Measurements from ENCODE around the gene CSTPP1.

GRCh38 chr11:47010179-47010578 is 73.6 kb downstream of the CSTPP1 start:
- TF ChIP-seq CTCF (IDR thresholded peaks at IDR 0.05) (no peak), POLR2A (IDR thresholded peaks at IDR 0.05) (no peak)

Measured in lower leg skin (tissue), 3 donors.